SK-N-SH (cell line): ENCODE measurements around the gene MAN2C1.

Experiments used
- CTCF ChIP-seq: fragments of 200-600 bp; sonication (generic); IDR thresholded peaks from 2 replicates; pipeline ENCODE4 v1.6.1; 2017; ENCODE audit warnings: antibody characterized with exemption, mild to moderate bottlenecking, moderate library complexity
- MEF2A ChIP-seq: IDR thresholded peaks from 2 replicates; pipeline ENCODE4 v1.4.0; 2012; ENCODE audit warnings: low read depth, borderline replicate concordance
- NFIC ChIP-seq: IDR thresholded peaks from 2 replicates; pipeline ENCODE4 v1.4.0; 2012; ENCODE audit warnings: borderline replicate concordance
- POLR2AphosphoS5 ChIP-seq: IDR thresholded peaks from 2 replicates; pipeline ENCODE4 v1.6.1; 2012; ENCODE audit warnings: low read depth, low read length
- TF ChIP-seq, protein P1 (sequence below): IDR thresholded peaks from 2 replicates; pipeline ENCODE4 v1.4.0; 2012; ENCODE audit warnings: low read depth

DNA sequence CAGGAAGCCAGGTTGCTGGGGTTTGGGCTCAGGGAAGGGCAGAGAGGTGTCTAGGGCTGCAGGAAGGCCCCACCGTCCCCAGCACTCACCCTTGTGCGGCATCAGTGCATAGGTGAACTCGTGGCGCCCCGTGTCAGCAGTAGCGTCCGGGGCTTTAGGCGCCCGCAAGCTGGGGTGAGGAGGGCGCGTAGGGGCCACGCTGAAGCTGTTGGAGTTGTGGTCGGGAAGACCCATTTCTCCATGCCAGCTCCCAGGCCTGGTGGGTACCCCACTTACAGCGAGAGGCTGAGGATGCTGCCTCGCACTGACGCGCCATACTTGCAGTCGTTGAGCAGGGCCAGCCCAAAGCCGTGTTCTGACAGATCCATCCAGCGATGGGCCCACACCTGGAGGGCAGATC, 11.9 kb downstream of the MAN2C1 start:
- TF ChIP-seq MEF2A = no peak
- TF ChIP-seq CTCF = no peak
- TF ChIP-seq NFIC = no peak
- TF ChIP-seq, protein P1, sequence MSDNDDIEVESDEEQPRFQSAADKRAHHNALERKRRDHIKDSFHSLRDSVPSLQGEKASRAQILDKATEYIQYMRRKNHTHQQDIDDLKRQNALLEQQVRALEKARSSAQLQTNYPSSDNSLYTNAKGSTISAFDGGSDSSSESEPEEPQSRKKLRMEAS = no peak
- no peak for TF ChIP-seq POLR2AphosphoS5
